ENCODE measurements around the gene PBX1. TPM values are rescaled to one million over a fixed set of nuclear protein-coding genes. Genes with fewer than 3 reads are reported as not detected.

Gene PBX1
- total RNA-seq, 1 donor from 2014 or later: 71.7 TPM

- peaks cover 3% of the 10 kb centered on the region for H3K36me3 Mint-ChIP-seq (ENCODE audit: low read depth)
- no peak overlapping the region for H3K4me3 Mint-ChIP-seq
- peaks cover 5% of the 10 kb centered on the region for H3K9me3 Mint-ChIP-seq
- H3K27ac Mint-ChIP-seq (ENCODE audit: unreplicated experiment): no peak overlapping the region
- no peak for DNase-seq (ENCODE audit: low read depth, low spot score)
- TF ChIP-seq CTCF (conservative IDR thresholded peaks at IDR 0.05): no peak
- H3K4me1 Mint-ChIP-seq: peaks cover 31% of the 10 kb centered on the region
- H3K27me3 Mint-ChIP-seq (ENCODE audit: low read depth): no peaks in the 10 kb centered on the region
Observed at GRCh38 chr1:164713456-164714207, 154.6 kb downstream of the PBX1 start.

GRCh38 chr1:164716992-164717703, 158.2 kb downstream of the PBX1 start:
- TF ChIP-seq CTCF (conservative IDR thresholded peaks at IDR 0.05): no peak
- DNase-seq (ENCODE audit: low read depth, low spot score): no peak
- peaks cover 3% of the 10 kb centered on the region for H3K36me3 Mint-ChIP-seq (ENCODE audit: low read depth)
- no peak overlapping the region for H3K4me3 Mint-ChIP-seq
- no peak overlapping the region for H3K27ac Mint-ChIP-seq (ENCODE audit: unreplicated experiment)
- H3K27me3 Mint-ChIP-seq (ENCODE audit: low read depth): no peaks in the 10 kb centered on the region
- peaks cover 26% of the 10 kb centered on the region for H3K4me1 Mint-ChIP-seq
- H3K9me3 Mint-ChIP-seq: peaks cover 5% of the 10 kb centered on the region

- peaks cover 5% of the 10 kb centered on the region for H3K9me3 Mint-ChIP-seq
- H3K27ac Mint-ChIP-seq (ENCODE audit: unreplicated experiment): no peak overlapping the region
- TF ChIP-seq CTCF (conservative IDR thresholded peaks at IDR 0.05): no peak
- H3K27me3 Mint-ChIP-seq (ENCODE audit: low read depth): no peaks in the 10 kb centered on the region
- DNase-seq (ENCODE audit: low read depth, low spot score): no peak
- H3K4me3 Mint-ChIP-seq: no peak overlapping the region
- H3K36me3 Mint-ChIP-seq (ENCODE audit: low read depth): no peaks in the 10 kb centered on the region
- H3K4me1 Mint-ChIP-seq: peaks cover 22% of the 10 kb centered on the region
Observed at GRCh38 chr1:164718821-164719220, 159.8 kb downstream of the PBX1 start.

GRCh38 chr1:164719676-164720439, 160.9 kb downstream of the PBX1 start:
- H3K4me1 Mint-ChIP-seq: peaks cover 28% of the 10 kb centered on the region
- TF ChIP-seq CTCF (conservative IDR thresholded peaks at IDR 0.05): no peak
- no peaks in the 10 kb centered on the region for H3K27me3 Mint-ChIP-seq (ENCODE audit: low read depth)
- no peak overlapping the region for H3K27ac Mint-ChIP-seq (ENCODE audit: unreplicated experiment)
- no peak for DNase-seq (ENCODE audit: low read depth, low spot score)
- peaks cover 5% of the 10 kb centered on the region for H3K9me3 Mint-ChIP-seq
- no peak overlapping the region for H3K4me3 Mint-ChIP-seq
- peaks cover 4% of the 10 kb centered on the region for H3K36me3 Mint-ChIP-seq (ENCODE audit: low read depth)

- no peak for DNase-seq (ENCODE audit: low read depth, low spot score)
- no peak for TF ChIP-seq CTCF (conservative IDR thresholded peaks at IDR 0.05)
- peak overlapping the region; percentile 72 for H3K27ac Mint-ChIP-seq (ENCODE audit: unreplicated experiment)
- peaks cover 6% of the 10 kb centered on the region for H3K36me3 Mint-ChIP-seq (ENCODE audit: low read depth)
- peaks cover 31% of the 10 kb centered on the region for H3K4me1 Mint-ChIP-seq
- no peaks in the 10 kb centered on the region for H3K27me3 Mint-ChIP-seq (ENCODE audit: low read depth)
- no peaks in the 10 kb centered on the region for H3K9me3 Mint-ChIP-seq
- H3K4me3 Mint-ChIP-seq: no peak overlapping the region
Observed at GRCh38 chr1:164720440-164721227, 161.7 kb downstream of the PBX1 start.
